Caco-2 (cell line): ENCODE measurements around the gene MYO5B. TPM values are rescaled to one million over a fixed set of nuclear protein-coding genes. Genes with fewer than 3 reads are reported as not detected.

Experiments
- BruUV-seq: library from RNA; stranded (reverse); fragments of 400-500 nt; replicated peaks from 2 replicates; lab custom pipeline; 2021; lab: Mats Ljungman, UMichigan
- CTCF ChIA-PET: fragments of 300-600 bp; sonication (Branson Sonifier 250); formaldehyde crosslinking; loops from one replicate; lab custom pipeline; 2022; ENCODE audit warnings: antibody characterized with exemption; lab: Charles Lee
- POLR2A ChIA-PET: fragments of 300-600 bp; sonication (Branson Sonifier 250); formaldehyde crosslinking; loops from one replicate; lab custom pipeline; 2022; ENCODE audit warnings: antibody characterized with exemption; lab: Charles Lee
- DNase-seq, 2 experiments: peaks; one replicate each; pipeline versions ENCODE4 v3.0.0 to v3.0.0-alpha.2; 2020 to 2022
- H3K27me3 ChIP-seq: replicated peaks from 2 replicates; pipeline ENCODE4 v1.6.0; 2011; ENCODE audit warnings: low read length; ENCODE audit not compliant: control insufficient read depth, insufficient read depth
- H3K36me3 ChIP-seq: 2 replicates; pipeline ENCODE4 v1.5.1; 2011; ENCODE audit warnings: low read length; ENCODE audit not compliant: control insufficient read depth, insufficient read depth
- H3K4me1 ChIP-seq: fragments of 250-450 bp; sonication (Bioruptor Pico); 2 replicates; pipeline ENCODE4 v1.5.1; 2020; ENCODE audit warnings: mild to moderate bottlenecking
- H3K4me3 ChIP-seq: 2 replicates; pipeline ENCODE4 v1.5.1; 2011; ENCODE audit warnings: low read depth, mild to moderate bottlenecking, control low read depth, low read length
- H3K9me3 ChIP-seq: fragments of 250-450 bp; sonication (Bioruptor Pico); 2 replicates; pipeline ENCODE4 v1.5.1; 2020; ENCODE audit warnings: mild to moderate bottlenecking, moderate library complexity
- H3K27ac Mint-ChIP-seq: one replicate; pipeline ENCODE4 v1.8.0; 2022; ENCODE audit warnings: mixed read lengths; ENCODE audit not compliant: unreplicated experiment
- H3K27me3 Mint-ChIP-seq: one replicate; pipeline ENCODE4 v1.8.0; 2022; ENCODE audit warnings: mixed read lengths; ENCODE audit not compliant: insufficient read depth, unreplicated experiment
- H3K36me3 Mint-ChIP-seq: one replicate; pipeline ENCODE4 v1.8.0; 2022; ENCODE audit warnings: mild to moderate bottlenecking, mixed read lengths; ENCODE audit not compliant: insufficient read depth, unreplicated experiment
- H3K4me1 Mint-ChIP-seq: one replicate; pipeline ENCODE4 v1.8.0; 2022; ENCODE audit warnings: low read depth, mixed read lengths; ENCODE audit not compliant: unreplicated experiment
- H3K4me3 Mint-ChIP-seq: one replicate; pipeline ENCODE4 v1.8.0; 2022; ENCODE audit warnings: mild to moderate bottlenecking, moderate library complexity, mixed read lengths; ENCODE audit not compliant: unreplicated experiment
- H3K9me3 Mint-ChIP-seq: one replicate; pipeline ENCODE4 v1.8.0; 2022; ENCODE audit warnings: mixed read lengths; ENCODE audit not compliant: unreplicated experiment
- intact Hi-C: fragments of 100-400 bp; cut with micrococcal nuclease; formaldehyde crosslinking; loops from one replicate; pipeline ENCODE4 v1.10.0; 2022; ENCODE audit not compliant: unreplicated experiment
- total RNA-seq: library from RNA; stranded (reverse); gene quantifications from 2 replicates; pipeline ENCODE4 v1.2.3, GENCODE V29; 2022
- TF ChIP-seq, protein P1 (sequence below), 2 experiments: fragments of 200-600 bp in 1 of 2; IDR thresholded peaks; 1 replicate in 1 of 2; 2 replicates in 1 of 2; pipeline versions ENCODE4 v1.5.1 to v1.8.0; 2011 to 2022; ENCODE audit warnings: antibody characterized with exemption in 1 of 2, control low read depth in 1 of 2, inconsistent platforms in 1 of 2, low read depth in 1 of 2, low read length in 1 of 2, mild to moderate bottlenecking in 1 of 2, moderate library complexity in 1 of 2; ENCODE audit not compliant: insufficient read depth in 1 of 2, severe bottlenecking in 1 of 2, unreplicated experiment in 1 of 2

MYO5B gene
- total RNA-seq, 1 experiment from 2014 or later, result 28.3 TPM

DNA sequence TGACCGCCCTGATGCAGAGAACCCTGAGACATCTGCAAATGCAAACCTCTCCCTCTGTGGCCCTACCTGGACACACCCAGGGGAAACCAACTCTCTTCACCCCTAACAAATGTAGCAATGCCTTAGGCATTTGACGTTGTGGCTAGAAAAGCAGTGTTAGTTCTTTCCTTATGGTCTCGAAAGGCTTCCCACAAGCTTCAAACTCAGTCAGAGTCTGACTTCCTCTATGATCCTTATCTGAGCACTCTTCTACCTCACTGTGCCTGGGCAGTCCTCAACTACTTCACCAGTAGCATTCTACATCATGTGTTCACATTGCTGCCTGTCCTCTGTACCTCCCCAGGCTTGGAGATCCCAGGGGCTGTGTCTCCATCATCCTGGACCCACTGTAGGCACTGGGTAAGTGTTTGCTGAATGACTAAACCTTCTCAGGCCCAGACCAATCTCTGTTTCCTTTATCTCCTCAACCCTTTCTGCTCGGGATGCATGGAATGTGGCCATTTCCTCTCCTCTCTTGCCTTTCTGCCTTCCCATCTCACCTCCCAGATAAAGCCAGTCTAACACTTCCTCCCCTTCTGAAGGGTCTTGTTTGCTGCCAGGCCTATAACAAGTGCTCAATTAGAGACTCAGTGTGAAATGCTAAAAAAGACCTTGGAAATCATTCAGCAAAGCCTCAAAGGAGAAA lies 289.9 kb downstream of the MYO5B start:
- Mint-ChIP-seq H3K36me3 (peaks cover 10% of the 10 kb centered on the region), H3K27me3 (no peaks in the 10 kb centered on the region), H3K27ac (no peak overlapping the region), H3K9me3 (no peaks in the 10 kb centered on the region), H3K4me3 (no peak overlapping the region), H3K4me1 (peaks cover 7% of the 10 kb centered on the region)
- ChIA-PET CTCF (no interaction called here), POLR2A (no interaction called here)
- no peak for DNase-seq
- H3K27me3 ChIP-seq, result no peaks in the 10 kb centered on the region
- H3K9me3 ChIP-seq, result no peaks in the 10 kb centered on the region
- no peaks in the 10 kb centered on the region for H3K4me1 ChIP-seq
- H3K4me3 ChIP-seq, result no peak overlapping the region
- H3K36me3 ChIP-seq, result no peaks in the 10 kb centered on the region; the same call in 1 of the 2 replicates
- TF ChIP-seq, protein P1, sequence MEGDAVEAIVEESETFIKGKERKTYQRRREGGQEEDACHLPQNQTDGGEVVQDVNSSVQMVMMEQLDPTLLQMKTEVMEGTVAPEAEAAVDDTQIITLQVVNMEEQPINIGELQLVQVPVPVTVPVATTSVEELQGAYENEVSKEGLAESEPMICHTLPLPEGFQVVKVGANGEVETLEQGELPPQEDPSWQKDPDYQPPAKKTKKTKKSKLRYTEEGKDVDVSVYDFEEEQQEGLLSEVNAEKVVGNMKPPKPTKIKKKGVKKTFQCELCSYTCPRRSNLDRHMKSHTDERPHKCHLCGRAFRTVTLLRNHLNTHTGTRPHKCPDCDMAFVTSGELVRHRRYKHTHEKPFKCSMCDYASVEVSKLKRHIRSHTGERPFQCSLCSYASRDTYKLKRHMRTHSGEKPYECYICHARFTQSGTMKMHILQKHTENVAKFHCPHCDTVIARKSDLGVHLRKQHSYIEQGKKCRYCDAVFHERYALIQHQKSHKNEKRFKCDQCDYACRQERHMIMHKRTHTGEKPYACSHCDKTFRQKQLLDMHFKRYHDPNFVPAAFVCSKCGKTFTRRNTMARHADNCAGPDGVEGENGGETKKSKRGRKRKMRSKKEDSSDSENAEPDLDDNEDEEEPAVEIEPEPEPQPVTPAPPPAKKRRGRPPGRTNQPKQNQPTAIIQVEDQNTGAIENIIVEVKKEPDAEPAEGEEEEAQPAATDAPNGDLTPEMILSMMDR (IDR thresholded peaks at IDR 0.05; ENCODE audit: insufficient read depth in 1 of 2, low read depth in 1 of 2, low read length in 1 of 2, severe bottlenecking in 1 of 2, unreplicated experiment in 1 of 2), result no peak
- intact Hi-C loops, result no loop called here
- BruUV-seq, result no TSS peak

DNA sequence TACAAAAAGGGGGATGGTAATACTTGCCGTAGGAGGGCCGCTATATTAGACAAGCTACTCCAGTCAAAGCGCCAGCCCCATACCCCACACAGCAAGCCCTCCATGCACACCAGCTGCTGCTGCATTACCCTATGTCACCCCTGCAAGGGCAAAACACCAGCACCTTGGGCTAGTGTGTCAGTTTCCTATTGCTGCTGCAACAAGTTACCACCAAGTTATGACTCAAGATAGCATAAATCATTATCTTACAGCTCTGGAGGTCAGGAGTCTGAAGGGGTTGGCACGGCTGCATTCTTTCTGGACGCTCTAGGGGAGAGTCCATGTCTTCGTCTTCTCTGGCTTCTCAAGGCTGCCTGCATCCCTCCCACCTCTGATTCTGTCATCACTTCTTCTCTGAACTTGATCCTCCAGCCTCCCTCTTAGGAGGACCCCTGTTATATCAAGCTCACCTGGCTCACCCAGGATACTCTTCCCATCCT lies 293.0 kb downstream of the MYO5B start:
- Histone ChIP-seq H3K36me3 (no peaks in the 10 kb centered on the region; the same call in 1 of the 2 replicates), H3K4me3 (no peak overlapping the region), H3K4me1 (no peaks in the 10 kb centered on the region), H3K27me3 (no peaks in the 10 kb centered on the region), H3K9me3 (no peaks in the 10 kb centered on the region)
- ChIA-PET CTCF (no interaction called here), POLR2A (no interaction called here)
- BruUV-seq, result no TSS peak
- Mint-ChIP-seq H3K9me3 (no peaks in the 10 kb centered on the region), H3K4me3 (no peak overlapping the region), H3K27me3 (no peaks in the 10 kb centered on the region), H3K4me1 (peaks cover 7% of the 10 kb centered on the region), H3K27ac (no peak overlapping the region), H3K36me3 (peaks cover 8% of the 10 kb centered on the region)
- TF ChIP-seq, protein P1 (IDR thresholded peaks at IDR 0.05; ENCODE audit: insufficient read depth in 1 of 2, low read depth in 1 of 2, low read length in 1 of 2, severe bottlenecking in 1 of 2, unreplicated experiment in 1 of 2), result no peak
- intact Hi-C loops, result no loop called here
- no peak for DNase-seq

DNA sequence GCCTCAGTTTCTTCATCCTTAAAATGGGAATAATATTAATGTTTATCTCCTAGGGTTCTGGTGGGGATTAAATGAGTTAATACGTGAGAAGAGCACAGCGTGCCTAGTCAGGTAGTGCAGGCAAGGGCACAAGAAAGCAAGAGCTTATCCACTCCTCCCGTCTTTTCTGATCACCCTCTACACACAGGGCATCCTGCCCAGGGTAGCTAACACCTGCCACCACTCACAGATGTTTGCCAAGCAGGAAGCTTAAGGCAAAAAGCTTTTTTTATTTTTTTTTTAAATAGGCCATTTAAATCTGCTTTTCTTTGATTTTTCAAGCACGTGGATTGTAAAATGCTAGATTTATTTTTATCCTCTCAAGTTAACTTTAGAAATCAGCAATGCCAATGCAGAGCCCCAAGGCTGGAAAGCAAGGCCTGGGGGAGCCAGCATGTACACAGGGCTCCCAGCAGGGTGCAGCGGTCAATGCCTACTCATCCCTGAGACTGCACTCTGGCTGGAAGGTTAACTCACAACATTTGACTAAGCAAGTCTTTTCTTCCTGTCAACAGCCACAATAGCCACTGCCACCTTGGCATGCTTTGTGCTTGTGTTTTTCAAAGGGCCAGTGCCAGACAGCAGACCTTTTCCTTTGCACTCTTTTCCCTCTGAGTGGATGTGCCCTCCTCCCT lies 295.2 kb downstream of the MYO5B start:
- H3K27me3 Mint-ChIP-seq, result no peaks in the 10 kb centered on the region
- POLR2A ChIA-PET, result no interaction called here

More for the DNA sequence above, 295.2 kb downstream of the MYO5B start:
- no peak overlapping the region for H3K4me3 Mint-ChIP-seq
- DNase-seq, result peak in 1 of 2 experiments; percentile 11
- no peaks in the 10 kb centered on the region for H3K4me1 Mint-ChIP-seq
- no peak overlapping the region for H3K27ac Mint-ChIP-seq
- BruUV-seq, result no TSS peak
- Histone ChIP-seq H3K36me3 (no peaks in the 10 kb centered on the region; the same call in 1 of the 2 replicates), H3K4me1 (no peaks in the 10 kb centered on the region), H3K9me3 (no peaks in the 10 kb centered on the region), H3K27me3 (no peaks in the 10 kb centered on the region), H3K4me3 (no peak overlapping the region)
- no peaks in the 10 kb centered on the region for H3K36me3 Mint-ChIP-seq
- TF ChIP-seq, protein P1 (IDR thresholded peaks at IDR 0.05; ENCODE audit: insufficient read depth in 1 of 2, low read depth in 1 of 2, low read length in 1 of 2, severe bottlenecking in 1 of 2, unreplicated experiment in 1 of 2), result peak; percentile 17 to 27
- intact Hi-C loops, result no loop called here
- CTCF ChIA-PET, result no interaction called here
- no peaks in the 10 kb centered on the region for H3K9me3 Mint-ChIP-seq
